ENCODE results near the gene MAD1L1.
A peak's percentile ranks its signal among the peaks of the same experiment; 100 is the strongest.

The MAD1L1 gene

DNA sequence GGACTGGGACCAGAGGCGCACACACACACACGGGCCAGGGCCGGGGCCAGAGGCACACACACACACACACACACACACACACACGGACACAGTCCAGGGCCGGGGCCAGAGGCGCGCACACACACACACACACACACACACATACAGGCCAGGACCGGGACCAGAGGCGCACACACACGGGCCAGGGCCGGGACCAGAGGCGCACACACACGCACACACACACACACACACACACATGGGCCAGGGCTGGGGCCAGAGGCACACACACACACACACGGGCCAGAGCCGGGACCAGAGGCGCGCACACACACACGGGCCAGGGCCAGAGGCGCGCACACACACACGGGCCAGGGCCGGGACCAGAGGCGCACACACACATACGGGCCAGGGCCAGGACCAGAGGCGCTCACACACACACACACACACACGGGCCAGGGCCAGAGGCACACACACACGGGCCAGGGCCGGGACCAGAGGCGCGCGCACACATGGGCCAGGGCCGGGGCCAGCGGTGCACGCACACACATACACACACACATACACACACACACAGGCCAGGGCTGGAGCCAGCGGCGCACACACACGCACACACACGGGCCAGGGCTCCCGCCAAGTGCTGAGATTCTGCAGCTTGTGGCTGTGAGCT, 293.8 kb downstream of the MAD1L1 start:
- Histone ChIP-seq H3K9ac (ENCODE audit: low read depth, low read length) (peak overlapping the region; percentile 66), H3K4me1 (ENCODE audit: insufficient read depth, low read length) (peaks cover 71% of the 10 kb centered on the region), H3K4me3 (ENCODE audit: low read depth in 1 of 2, low read length in 2 of 2) (peak overlapping the region; percentile 17 to 69; a peak in 3 of 4 replicates), H3K27ac (ENCODE audit: low read length) (peak overlapping the region; percentile 94), H4K20me1 (ENCODE audit: insufficient read depth, low read length) (peaks cover 53% of the 10 kb centered on the region), H3K27me3 (ENCODE audit: insufficient read depth, low read length, poor library complexity) (no peaks in the 10 kb centered on the region), H3K79me2 (ENCODE audit: insufficient read depth, low read length) (peaks cover 53% of the 10 kb centered on the region), H2AFZ (ENCODE audit: low read depth, low read length) (no peak overlapping the region), H3K36me3 (ENCODE audit: insufficient read depth, low read length) (peaks cover 40% of the 10 kb centered on the region), H3K4me2 (ENCODE audit: insufficient read depth, low read length) (peak overlapping the region; percentile 87), H3K9me3 (ENCODE audit: insufficient read depth, low read length, severe bottlenecking) (peaks cover 2% of the 10 kb centered on the region)
- ATAC-seq (ENCODE audit: insufficient read depth, low read depth) = no peak
- peak; percentile 22 for DNase-seq
- TF ChIP-seq, protein P1, sequence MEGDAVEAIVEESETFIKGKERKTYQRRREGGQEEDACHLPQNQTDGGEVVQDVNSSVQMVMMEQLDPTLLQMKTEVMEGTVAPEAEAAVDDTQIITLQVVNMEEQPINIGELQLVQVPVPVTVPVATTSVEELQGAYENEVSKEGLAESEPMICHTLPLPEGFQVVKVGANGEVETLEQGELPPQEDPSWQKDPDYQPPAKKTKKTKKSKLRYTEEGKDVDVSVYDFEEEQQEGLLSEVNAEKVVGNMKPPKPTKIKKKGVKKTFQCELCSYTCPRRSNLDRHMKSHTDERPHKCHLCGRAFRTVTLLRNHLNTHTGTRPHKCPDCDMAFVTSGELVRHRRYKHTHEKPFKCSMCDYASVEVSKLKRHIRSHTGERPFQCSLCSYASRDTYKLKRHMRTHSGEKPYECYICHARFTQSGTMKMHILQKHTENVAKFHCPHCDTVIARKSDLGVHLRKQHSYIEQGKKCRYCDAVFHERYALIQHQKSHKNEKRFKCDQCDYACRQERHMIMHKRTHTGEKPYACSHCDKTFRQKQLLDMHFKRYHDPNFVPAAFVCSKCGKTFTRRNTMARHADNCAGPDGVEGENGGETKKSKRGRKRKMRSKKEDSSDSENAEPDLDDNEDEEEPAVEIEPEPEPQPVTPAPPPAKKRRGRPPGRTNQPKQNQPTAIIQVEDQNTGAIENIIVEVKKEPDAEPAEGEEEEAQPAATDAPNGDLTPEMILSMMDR (IDR thresholded peaks at IDR 0.05; ENCODE audit: borderline replicate concordance, extremely low read depth, low read length, poor library complexity, severe bottlenecking) = no peak
- no peak for TF ChIP-seq EZH2 (IDR thresholded peaks at IDR 0.05; ENCODE audit: borderline replicate concordance, low read depth, low read length, severe bottlenecking)

DNA sequence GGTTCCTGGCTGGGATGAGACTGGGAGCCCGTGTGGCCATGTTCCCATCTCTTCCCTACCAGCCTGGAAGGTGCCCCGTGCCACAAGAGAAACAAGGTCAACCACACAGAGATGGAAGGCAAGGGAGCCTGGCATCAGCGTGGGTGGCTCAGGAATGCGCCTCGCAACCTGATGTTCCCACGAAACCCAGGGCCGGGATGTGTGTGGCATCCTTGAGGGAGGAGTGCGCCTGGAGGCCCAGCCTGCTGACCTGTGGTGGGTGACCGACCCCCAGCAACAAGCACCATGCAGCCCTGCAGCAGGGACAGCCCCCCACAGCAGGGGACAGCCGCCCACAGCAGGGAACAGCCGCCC, 295.5 kb downstream of the MAD1L1 start:
- no peak for DNase-seq
- Histone ChIP-seq H3K4me1 (ENCODE audit: insufficient read depth, low read length) (peaks cover 61% of the 10 kb centered on the region), H3K4me2 (ENCODE audit: insufficient read depth, low read length) (peak overlapping the region; percentile 29), H3K27me3 (ENCODE audit: insufficient read depth, low read length, poor library complexity) (no peaks in the 10 kb centered on the region), H3K27ac (ENCODE audit: low read length) (peak overlapping the region; percentile 20), H3K79me2 (ENCODE audit: insufficient read depth, low read length) (peaks cover 66% of the 10 kb centered on the region), H3K9ac (ENCODE audit: low read depth, low read length) (no peak overlapping the region), H3K36me3 (ENCODE audit: insufficient read depth, low read length) (peaks cover 55% of the 10 kb centered on the region), H4K20me1 (ENCODE audit: insufficient read depth, low read length) (peaks cover 69% of the 10 kb centered on the region), H3K4me3 (ENCODE audit: low read depth in 1 of 2, low read length in 2 of 2) (peak overlapping the region in 1 of 2 experiments; percentile 20; a peak in 1 of 4 replicates), H3K9me3 (ENCODE audit: insufficient read depth, low read length, severe bottlenecking) (peaks cover 2% of the 10 kb centered on the region), H2AFZ (ENCODE audit: low read depth, low read length) (no peak overlapping the region)
- ATAC-seq (ENCODE audit: insufficient read depth, low read depth) = no peak
- TF ChIP-seq, protein P1 (IDR thresholded peaks at IDR 0.05; ENCODE audit: borderline replicate concordance, extremely low read depth, low read length, poor library complexity, severe bottlenecking) = no peak
- no peak for TF ChIP-seq EZH2 (IDR thresholded peaks at IDR 0.05; ENCODE audit: borderline replicate concordance, low read depth, low read length, severe bottlenecking)

DNA sequence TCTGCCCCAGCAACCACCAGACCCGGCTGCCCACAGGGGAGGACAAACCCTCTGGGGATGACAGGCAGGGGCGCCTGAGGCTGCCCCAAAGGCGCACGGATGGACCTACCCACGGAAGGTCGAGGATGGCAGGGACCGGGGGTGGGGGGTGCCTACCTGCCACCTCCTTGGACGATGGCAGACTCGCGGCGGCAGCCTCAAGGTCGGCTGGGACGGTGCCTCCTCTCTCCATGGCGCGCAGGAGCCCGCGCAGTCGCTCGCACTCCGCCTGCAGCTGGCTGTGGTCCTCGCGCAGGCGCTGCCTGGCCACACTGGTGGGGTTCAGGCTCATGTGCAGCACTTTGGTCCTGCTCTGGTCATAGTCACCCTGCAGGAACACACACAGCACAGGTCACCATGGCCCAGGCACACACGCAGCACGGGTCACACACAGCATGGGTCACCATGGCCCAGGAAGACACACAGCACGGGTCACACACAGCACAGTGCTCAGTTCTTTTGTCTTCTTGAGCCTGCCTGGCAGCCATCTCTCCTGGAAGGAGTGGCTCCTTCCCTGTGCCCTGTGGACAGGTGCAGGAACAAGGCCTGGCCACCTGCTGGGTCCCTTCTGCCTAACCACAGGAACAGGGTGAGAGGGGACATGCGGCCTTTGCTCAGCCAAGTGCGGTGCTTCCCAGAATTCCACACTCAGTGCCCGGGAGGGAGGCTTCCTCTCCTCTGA, 296.1 kb downstream of the MAD1L1 start:
- Histone ChIP-seq H3K9me3 (ENCODE audit: insufficient read depth, low read length, severe bottlenecking) (peaks cover 2% of the 10 kb centered on the region), H3K79me2 (ENCODE audit: insufficient read depth, low read length) (peaks cover 67% of the 10 kb centered on the region), H2AFZ (ENCODE audit: low read depth, low read length) (no peak overlapping the region), H3K27ac (ENCODE audit: low read length) (peak overlapping the region; percentile 20), H3K36me3 (ENCODE audit: insufficient read depth, low read length) (peaks cover 58% of the 10 kb centered on the region), H3K4me3 (ENCODE audit: low read depth in 1 of 2, low read length in 2 of 2) (peak overlapping the region in 1 of 2 experiments; percentile 20; a peak in 1 of 4 replicates), H3K4me2 (ENCODE audit: insufficient read depth, low read length) (peak overlapping the region; percentile 29; the same call in 1 of the 2 replicates), H3K4me1 (ENCODE audit: insufficient read depth, low read length) (peaks cover 56% of the 10 kb centered on the region), H3K9ac (ENCODE audit: low read depth, low read length) (no peak overlapping the region), H3K27me3 (ENCODE audit: insufficient read depth, low read length, poor library complexity) (no peaks in the 10 kb centered on the region), H4K20me1 (ENCODE audit: insufficient read depth, low read length) (peaks cover 69% of the 10 kb centered on the region)
- no peak for DNase-seq
- ATAC-seq (ENCODE audit: insufficient read depth, low read depth) = no peak
- no peak for TF ChIP-seq EZH2 (IDR thresholded peaks at IDR 0.05; ENCODE audit: borderline replicate concordance, low read depth, low read length, severe bottlenecking)
- TF ChIP-seq, protein P1 (IDR thresholded peaks at IDR 0.05; ENCODE audit: borderline replicate concordance, extremely low read depth, low read length, poor library complexity, severe bottlenecking) = no peak

Measured in DND-41 (cell line).